OCI-LY7 (cell line): ENCODE results near the gene PPP3CA. TPM values are rescaled to one million over a fixed set of nuclear protein-coding genes. Genes with fewer than 3 reads are reported as not detected.

Source experiments
- BruUV-seq: library from RNA; stranded (reverse); fragments of 400-500 nt; replicated peaks from 2 replicates; lab custom pipeline; 2021; lab: Mats Ljungman, UMichigan
- CTCF ChIA-PET: fragments of 300-600 bp; sonication (Branson Sonifier 250); formaldehyde crosslinking; loops from one replicate; lab custom pipeline; 2022; ENCODE audit warnings: antibody characterized with exemption; ENCODE audit not compliant: unreplicated experiment; lab: Charles Lee
- POLR2A ChIA-PET: fragments of 300-600 bp; sonication (Branson Sonifier 250); formaldehyde crosslinking; loops from one replicate; lab custom pipeline; 2022; ENCODE audit warnings: antibody characterized with exemption; lab: Charles Lee
- DNase-seq: peaks from one replicate; pipeline ENCODE4 v3.0.0-alpha.2; 2015; ENCODE audit warnings: low spot score
- H2AFZ ChIP-seq: fragments of 200-600 bp; sonication (generic), shearing (Covaris generic); 2 replicates; pipeline ENCODE4 v1.6.1; 2014; ENCODE audit warnings: mild to moderate bottlenecking, antibody characterized with exemption, low read length, moderate library complexity
- H3K27ac ChIP-seq: fragments of 200-600 bp; sonication (generic); 2 replicates; pipeline ENCODE4 v1.5.1; 2014; ENCODE audit warnings: mixed run types, low read depth, mild to moderate bottlenecking, moderate library complexity, low read length, inconsistent platforms; ENCODE audit not compliant: poor library complexity, severe bottlenecking
- H3K36me3 ChIP-seq: fragments of 200-600 bp; sonication (generic); 2 replicates; pipeline ENCODE4 v1.6.1; 2014; ENCODE audit warnings: mild to moderate bottlenecking, antibody characterized with exemption, low read length, moderate library complexity, mixed read lengths; ENCODE audit not compliant: insufficient read depth
- H3K4me1 ChIP-seq: fragments of 200-600 bp; sonication (generic); 2 replicates; pipeline ENCODE4 v1.5.1; 2014; ENCODE audit warnings: mild to moderate bottlenecking, low read length; ENCODE audit not compliant: insufficient read depth, poor library complexity, severe bottlenecking
- H3K4me2 ChIP-seq: fragments of 200-600 bp; sonication (generic); 2 replicates; pipeline ENCODE4 v1.6.1; 2014; ENCODE audit warnings: mild to moderate bottlenecking, low read length
- H3K4me3 ChIP-seq: fragments of 200-600 bp; sonication (generic); 2 replicates; pipeline ENCODE4 v1.5.1; 2014; ENCODE audit warnings: mild to moderate bottlenecking, low read depth, low read length; ENCODE audit not compliant: poor library complexity, severe bottlenecking
- H3K79me2 ChIP-seq: fragments of 200-600 bp; sonication (generic); 2 replicates; pipeline ENCODE4 v1.6.1; 2016; ENCODE audit warnings: low read depth, mild to moderate bottlenecking, low read length, moderate library complexity, mixed read lengths; ENCODE audit not compliant: insufficient read depth
- H3K9me2 ChIP-seq: fragments of 200-600 bp; sonication (generic); 2 replicates; pipeline ENCODE4 v1.6.1; 2016; ENCODE audit warnings: mild to moderate bottlenecking, low read length, mixed read lengths; ENCODE audit not compliant: insufficient read depth
- H3K9me3 ChIP-seq: fragments of 200-600 bp; sonication (generic); 2 replicates; pipeline ENCODE4 v1.6.1; 2014; ENCODE audit warnings: mild to moderate bottlenecking, mixed run types, low read length, mixed read lengths
- H4K20me1 ChIP-seq: fragments of 200-600 bp; sonication (generic); 2 replicates; pipeline ENCODE4 v1.6.1; 2014; ENCODE audit warnings: mild to moderate bottlenecking, antibody characterized with exemption, low read length, moderate library complexity, mixed read lengths; ENCODE audit not compliant: insufficient read depth
- CTCF ChIP-seq: fragments of 200-600 bp; sonication (generic); conservative IDR thresholded peaks from 2 replicates; pipeline ENCODE4 v1.5.1; 2014; ENCODE audit warnings: mild to moderate bottlenecking, antibody characterized with exemption, low read length, moderate library complexity, mixed read lengths
- EZH2phosphoT487 ChIP-seq: fragments of 200-600 bp; sonication (generic); IDR thresholded peaks from 2 replicates; pipeline ENCODE4 v1.6.1; 2018; ENCODE audit warnings: low read depth, borderline replicate concordance, mild to moderate bottlenecking, mixed run types, antibody characterized with exemption, low read length, moderate library complexity, mixed read lengths
- intact Hi-C: fragments of 100-400 bp; cut with micrococcal nuclease; formaldehyde crosslinking; loops from one replicate; pipeline ENCODE4 v1.10.0; 2022; ENCODE audit not compliant: unreplicated experiment
- total RNA-seq, 2 experiments: library from RNA; depleted of rRNA in 1 of 2; stranded (reverse); fragments of >200 nt in 1 of 2; shearing (Covaris generic) in 1 of 2; gene quantifications; 2 replicates each; pipeline ENCODE4 v1.2.3, GENCODE V29; 2014 to 2022

Gene PPP3CA
- total RNA-seq, 2 experiments from 2014 or later: 9.2 to 13.6 TPM

- DNase-seq: no peak
- POLR2A ChIA-PET: interaction anchor here (0.7 kb wide), 1 partner anchor 201 kb away, joined by 3 read pairs; no protein-coding TSS in a partner anchor
- Histone ChIP-seq H3K4me1 (no peaks in the 10 kb centered on the region), H2AFZ (no peak overlapping the region), H3K36me3 (no peaks in the 10 kb centered on the region), H3K9me2 (no peaks in the 10 kb centered on the region), H4K20me1 (no peaks in the 10 kb centered on the region), H3K4me3 (no peak overlapping the region), H3K79me2 (no peaks in the 10 kb centered on the region), H3K27ac (no peak overlapping the region), H3K4me2 (no peak overlapping the region), H3K9me3 (no peaks in the 10 kb centered on the region)
- TF ChIP-seq CTCF: no peak
- TF ChIP-seq EZH2phosphoT487: no peak
- CTCF ChIA-PET: no interaction called here
- no TSS peak for BruUV-seq
- intact Hi-C loops: no loop called here
Observed at GRCh38 chr4:101037938-101038413, 309.4 kb downstream of the PPP3CA start.

GRCh38 chr4:101037249-101037648 lies 310.1 kb downstream of the PPP3CA start:
- Histone ChIP-seq H2AFZ (no peak overlapping the region), H3K4me1 (no peaks in the 10 kb centered on the region), H3K4me3 (no peak overlapping the region), H3K36me3 (no peaks in the 10 kb centered on the region), H3K9me2 (no peaks in the 10 kb centered on the region), H3K27ac (no peak overlapping the region), H3K79me2 (no peaks in the 10 kb centered on the region), H4K20me1 (no peaks in the 10 kb centered on the region), H3K4me2 (no peak overlapping the region), H3K9me3 (no peaks in the 10 kb centered on the region)
- no TSS peak for BruUV-seq
- DNase-seq: no peak
- intact Hi-C loops: no loop called here
- TF ChIP-seq CTCF (no peak), EZH2phosphoT487 (no peak)
- ChIA-PET CTCF (no interaction called here), POLR2A (no interaction called here)

GRCh38 chr4:101035487-101035886 lies 311.8 kb downstream of the PPP3CA start:
- no TSS peak for BruUV-seq
- Histone ChIP-seq H3K9me3 (no peaks in the 10 kb centered on the region), H3K4me3 (no peak overlapping the region), H3K4me2 (no peak overlapping the region), H3K9me2 (no peaks in the 10 kb centered on the region), H3K4me1 (no peaks in the 10 kb centered on the region), H3K79me2 (no peaks in the 10 kb centered on the region), H4K20me1 (no peaks in the 10 kb centered on the region), H3K36me3 (no peaks in the 10 kb centered on the region), H3K27ac (no peak overlapping the region), H2AFZ (no peak overlapping the region)
- no peak for TF ChIP-seq EZH2phosphoT487
- CTCF ChIA-PET: no interaction called here
- DNase-seq: no peak
- intact Hi-C loops: no loop called here
- POLR2A ChIA-PET: interaction anchor here (1.1 kb wide), 1 partner anchor 10 kb away, joined by 3 read pairs; no protein-coding TSS in a partner anchor
